Tongue (tissue), 2 donors: Measurements from ENCODE around the gene VEGFB. TPM values are rescaled to one million over a fixed set of nuclear protein-coding genes. Genes with fewer than 3 reads are reported as not detected.

Source experiments
- DNase-seq: peaks from one replicate; pipeline ENCODE4 v3.0.0-alpha.2; 2015
- total RNA-seq: library from RNA; depleted of rRNA; stranded (reverse); fragments of >200 nt; gene quantifications from one replicate; pipeline ENCODE4 v1.2.3, GENCODE V29; 2014

The VEGFB gene
- 46.5 TPM for total RNA-seq

DNA sequence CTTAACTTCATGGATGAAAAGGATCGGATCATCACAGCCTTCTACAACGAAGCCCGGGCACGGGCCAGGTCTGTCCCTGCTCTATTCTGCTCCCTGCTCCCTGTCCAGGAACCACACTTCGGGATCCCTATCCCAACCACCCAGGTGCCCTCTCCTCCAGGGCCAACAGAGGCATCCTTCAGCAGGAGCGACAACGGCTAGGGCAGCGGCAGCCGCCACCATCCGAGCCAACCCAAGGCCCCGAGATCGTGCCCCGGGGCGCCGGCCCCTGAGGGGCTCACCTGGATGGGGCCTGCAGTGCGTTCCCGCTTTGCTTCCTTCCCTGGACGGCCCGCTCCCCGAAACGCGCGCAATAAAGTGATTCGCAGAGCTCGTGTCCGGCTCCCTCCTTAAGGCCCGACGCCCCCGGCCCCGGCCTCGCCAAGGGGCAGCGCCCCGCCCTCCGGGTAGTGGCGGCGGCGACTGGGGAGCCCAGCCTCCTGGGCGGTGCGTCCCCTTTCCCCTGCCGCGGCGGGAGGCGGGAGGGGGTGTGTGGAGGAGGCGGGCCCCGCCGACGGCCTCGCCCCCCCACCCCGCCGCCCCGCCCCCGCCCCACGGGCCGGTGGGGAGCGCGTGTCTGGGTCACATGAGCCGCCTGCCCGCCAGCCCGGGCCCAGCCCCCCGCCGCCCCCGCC is at the start of gene VEGFB:
VEGFB (plus strand) TSS at position 672 of the 674 bp plus-strand sequence. CDS start 250 bp downstream, outside the sequence.
- peak; percentile 84 for DNase-seq

GRCh38 chr11:64185175-64185692 is 49.1 kb upstream of the VEGFB start:
- peak; percentile 87 for DNase-seq

- DNase-seq = peak; percentile 100
These were observed 48.5 kb upstream of the VEGFB start, which contains the start of gene STIP1 for GRCh38 chr11:64185693-64186491. TSS of gene STIP1 (plus strand) at chr11:64186171. CDS start at chr11:64186262, 91 bp downstream.

GRCh38 chr11:64186492-64187165 is 47.8 kb upstream of the VEGFB start:
- peak; percentile 43 for DNase-seq

- no peak for DNase-seq
These were observed 42.0 kb upstream of the VEGFB start for GRCh38 chr11:64192434-64192833.

DNA sequence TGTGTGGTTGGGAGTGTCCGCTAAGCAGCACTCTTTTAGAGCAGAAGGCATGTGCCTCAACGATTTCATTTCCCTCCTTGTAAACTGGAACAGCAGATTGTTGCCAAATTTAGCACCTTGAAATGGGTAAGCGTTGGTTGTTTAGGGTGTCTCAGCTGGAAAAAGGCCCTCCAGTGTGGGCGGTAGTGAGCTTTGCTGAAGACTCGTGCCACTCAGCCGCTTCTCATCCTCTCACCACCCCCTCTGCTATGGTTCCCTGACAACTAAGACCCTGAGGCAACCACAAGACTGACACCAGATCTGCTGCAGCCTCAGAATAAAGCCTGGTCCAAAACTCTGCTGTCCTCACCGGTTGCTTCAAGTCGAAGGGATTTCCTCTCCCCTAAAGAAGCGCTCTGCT is 37.8 kb upstream of the VEGFB start:
- no peak for DNase-seq

GRCh38 chr11:64198511-64198910 is 35.9 kb upstream of the VEGFB start:
- no peak for DNase-seq

DNA sequence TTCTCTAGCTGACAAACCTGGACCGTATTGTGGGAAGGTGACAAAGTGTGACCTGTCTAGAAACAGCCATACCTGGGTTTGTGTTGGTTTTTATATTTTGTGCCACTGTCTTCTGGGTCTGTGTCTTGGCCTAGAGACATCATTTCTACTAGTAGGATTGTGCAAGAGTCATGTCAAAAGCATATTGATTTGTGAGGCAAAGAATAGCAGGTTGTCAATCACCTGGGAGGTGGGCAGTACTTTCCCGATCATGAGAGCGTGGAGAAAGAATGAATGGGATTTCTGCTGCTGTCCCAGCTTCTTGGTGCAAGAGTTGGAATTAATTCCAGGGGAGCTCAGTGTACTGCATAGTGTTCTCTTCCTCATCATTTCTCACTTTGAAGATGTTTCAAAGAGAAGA is 32.8 kb upstream of the VEGFB start:
- DNase-seq = no peak

GRCh38 chr11:64202992-64203391 is 31.4 kb upstream of the VEGFB start:
- no peak for DNase-seq

DNA sequence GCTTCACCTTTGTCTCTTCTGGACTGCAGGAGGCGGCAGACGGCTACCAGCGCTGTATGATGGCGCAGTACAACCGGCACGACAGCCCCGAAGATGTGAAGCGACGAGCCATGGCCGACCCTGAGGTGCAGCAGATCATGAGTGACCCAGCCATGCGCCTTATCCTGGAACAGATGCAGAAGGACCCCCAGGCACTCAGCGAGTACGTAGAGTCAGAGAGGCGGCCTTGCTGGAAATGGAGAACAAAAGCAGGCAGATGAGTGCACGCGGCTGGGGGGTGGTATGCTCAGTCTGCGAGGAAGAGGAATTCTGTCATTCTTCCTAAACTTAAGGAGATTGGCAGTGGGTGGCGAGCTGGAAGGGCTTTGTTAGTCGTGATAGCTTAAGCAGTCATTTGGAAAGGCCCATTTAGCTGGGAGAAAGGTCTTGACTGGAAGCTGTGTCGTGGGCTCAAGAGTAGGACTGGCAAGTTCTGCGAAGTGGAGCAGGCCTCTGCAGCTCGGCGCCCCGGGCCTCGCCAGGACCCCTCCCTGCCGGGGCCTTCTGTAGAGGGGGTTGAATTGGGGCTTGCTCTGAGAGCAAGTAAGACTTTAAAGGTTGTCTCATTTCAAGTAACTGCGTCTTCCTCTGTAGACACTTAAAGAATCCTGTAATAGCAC is 30.8 kb upstream of the VEGFB start:
- no peak for DNase-seq

DNA sequence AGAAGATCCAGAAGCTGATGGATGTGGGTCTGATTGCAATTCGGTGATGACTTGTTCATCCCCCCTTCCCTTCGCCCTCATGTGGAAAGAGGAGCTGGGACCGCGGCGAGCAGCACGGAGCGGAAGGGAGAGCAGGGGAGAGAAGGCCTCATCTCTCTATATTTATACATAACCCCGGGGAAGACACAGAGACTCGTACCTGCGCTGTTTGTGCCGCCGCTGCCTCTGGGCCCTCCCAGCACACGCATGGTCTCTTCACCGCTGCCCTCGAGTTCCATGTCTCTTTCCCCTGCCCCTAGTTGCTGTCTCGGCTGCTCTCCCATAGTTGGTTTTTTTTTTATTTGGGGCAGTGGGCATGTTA is 30.3 kb upstream of the VEGFB start:
- DNase-seq = no peak

- DNase-seq = peak; percentile 97
These were observed 29.9 kb upstream of the VEGFB start for GRCh38 chr11:64204464-64204989.

- DNase-seq = no peak
These were observed 27.7 kb upstream of the VEGFB start, which contains the start of gene FERMT3 for GRCh38 chr11:64206457-64207255. TSS of gene FERMT3 (plus strand) at chr11:64206721. CDS start at chr11:64207365, 644 bp downstream.

DNA sequence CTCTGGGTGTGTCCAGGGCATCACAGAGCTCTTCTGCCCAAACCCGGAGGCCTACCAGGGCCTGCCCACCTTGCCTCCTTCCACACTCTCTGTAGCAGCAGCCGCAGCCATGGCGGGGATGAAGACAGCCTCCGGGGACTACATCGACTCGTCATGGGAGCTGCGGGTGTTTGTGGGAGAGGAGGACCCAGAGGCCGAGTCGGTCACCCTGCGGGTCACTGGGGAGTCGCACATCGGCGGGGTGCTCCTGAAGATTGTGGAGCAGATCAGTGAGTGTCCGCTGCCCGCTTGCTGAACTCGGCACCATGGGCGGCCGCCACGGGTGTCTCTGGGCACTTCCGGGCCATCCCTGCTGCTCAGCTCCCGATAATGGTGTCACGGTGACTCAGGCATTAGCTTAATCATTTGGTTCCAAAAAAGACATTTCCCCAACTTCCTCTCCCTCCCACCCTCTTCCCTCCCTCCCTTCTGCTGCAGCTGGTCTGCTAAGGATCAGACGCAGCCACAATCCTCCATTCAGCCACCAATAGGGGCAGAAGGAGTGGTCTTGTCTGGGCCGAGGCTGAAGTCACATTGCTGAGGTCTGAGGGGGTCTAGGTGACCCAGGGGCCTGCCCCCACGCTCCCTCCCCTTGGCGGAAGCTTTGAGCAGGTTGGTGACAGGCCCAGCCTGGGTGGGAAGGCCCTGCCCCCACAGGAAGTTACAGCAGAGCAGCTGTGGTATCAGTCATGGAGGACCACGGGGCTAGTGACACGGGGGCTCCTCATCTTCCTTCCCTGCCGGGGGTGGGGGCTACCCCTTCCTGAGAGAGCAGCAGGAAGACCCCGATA is 26.9 kb upstream of the VEGFB start:
- peak; percentile 79 for DNase-seq

DNA sequence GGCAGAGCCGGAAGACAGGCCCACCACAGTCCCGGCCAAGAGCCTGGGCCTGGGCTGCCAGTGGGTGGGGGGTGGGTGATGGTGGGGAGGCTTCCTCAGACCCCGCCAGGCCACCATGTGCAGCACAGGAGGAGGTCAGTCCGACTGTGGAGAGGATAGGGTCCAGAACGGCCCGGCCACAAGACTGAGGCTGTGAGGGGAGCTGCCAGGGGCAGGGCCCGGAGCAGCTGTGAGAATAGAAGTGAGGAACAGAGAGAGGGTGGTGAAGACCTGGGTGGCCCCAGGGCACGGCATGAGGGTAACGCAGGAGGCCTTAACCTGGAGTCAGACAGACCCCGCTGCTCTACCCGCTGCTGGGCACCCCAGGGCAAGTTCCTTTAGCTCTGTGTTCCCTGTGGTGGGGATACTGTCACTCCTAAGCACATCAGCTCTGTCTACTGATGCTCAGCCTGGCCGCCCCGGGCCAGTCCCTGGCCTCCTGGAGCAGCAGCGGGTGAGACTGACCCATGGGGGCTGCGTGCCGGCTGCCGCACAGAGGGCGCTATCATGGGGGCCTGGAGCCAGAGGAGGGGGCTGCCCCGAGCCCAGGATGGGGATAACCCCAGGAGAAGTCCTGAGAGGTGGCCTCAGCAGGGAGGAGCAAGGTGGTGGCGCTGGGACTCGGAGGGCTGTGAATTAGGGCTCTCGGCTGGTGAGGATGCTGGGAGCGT is 26.1 kb upstream of the VEGFB start:
- no peak for DNase-seq

- no peak for DNase-seq
These were observed 25.4 kb upstream of the VEGFB start for GRCh38 chr11:64208796-64209562.

DNA sequence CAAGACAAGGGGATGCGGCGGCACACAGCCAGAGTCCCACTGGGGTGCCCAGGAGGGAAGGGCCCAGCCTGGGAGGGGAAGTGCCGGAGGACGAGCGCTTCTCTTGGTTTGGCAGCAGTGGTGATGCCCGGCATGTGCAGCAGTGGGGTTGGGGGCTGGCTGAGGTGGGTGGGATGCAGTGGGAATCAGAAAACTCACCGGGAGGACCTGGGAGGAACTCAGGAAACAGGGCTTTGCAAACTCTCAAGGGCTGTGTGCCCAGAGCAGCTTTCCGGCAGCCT is 24.9 kb upstream of the VEGFB start:
- no peak for DNase-seq

- no peak for DNase-seq
These were observed 23.9 kb upstream of the VEGFB start for GRCh38 chr11:64210301-64211020.
